SW 1271 (cell line): ENCODE data around the gene PLXNA4.

Source experiments
- DNase-seq, 2 experiments: peaks; one replicate each; lab custom pipeline; 2025; lab: John Stamatoyannopoulos, UW

Gene PLXNA4

DNA sequence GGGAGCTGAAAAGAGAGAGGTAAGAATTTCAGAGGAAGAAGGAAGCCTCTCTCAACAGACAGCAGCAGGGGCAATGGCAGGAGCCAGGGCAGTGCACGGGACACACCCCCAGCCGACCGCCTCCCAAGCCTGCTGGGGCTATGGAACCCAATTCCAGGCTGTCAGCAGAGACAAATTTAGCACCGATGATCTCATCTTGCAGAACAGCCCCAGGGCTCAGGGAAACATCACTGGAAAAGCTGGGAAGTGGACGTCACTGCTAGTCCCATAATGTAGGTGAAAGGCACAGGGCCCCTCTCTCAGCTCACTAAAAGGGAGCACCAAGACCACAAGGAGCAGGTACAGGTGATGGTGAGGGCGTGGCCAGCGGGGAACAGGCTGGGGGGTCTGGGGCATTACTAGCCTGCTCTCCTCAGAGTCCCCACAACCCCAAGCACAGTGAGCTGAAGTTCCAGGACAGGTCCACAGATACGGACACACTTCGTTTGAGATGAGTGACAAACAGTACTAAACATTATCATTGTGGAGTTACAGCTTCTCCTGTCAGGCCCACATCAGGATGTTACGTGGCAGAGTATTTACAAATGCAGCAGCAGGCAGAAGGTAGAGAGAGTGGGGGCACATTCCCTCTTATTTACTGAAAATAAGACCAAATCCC, 103.7 kb downstream of the PLXNA4 start:
- no peak for DNase-seq

DNA sequence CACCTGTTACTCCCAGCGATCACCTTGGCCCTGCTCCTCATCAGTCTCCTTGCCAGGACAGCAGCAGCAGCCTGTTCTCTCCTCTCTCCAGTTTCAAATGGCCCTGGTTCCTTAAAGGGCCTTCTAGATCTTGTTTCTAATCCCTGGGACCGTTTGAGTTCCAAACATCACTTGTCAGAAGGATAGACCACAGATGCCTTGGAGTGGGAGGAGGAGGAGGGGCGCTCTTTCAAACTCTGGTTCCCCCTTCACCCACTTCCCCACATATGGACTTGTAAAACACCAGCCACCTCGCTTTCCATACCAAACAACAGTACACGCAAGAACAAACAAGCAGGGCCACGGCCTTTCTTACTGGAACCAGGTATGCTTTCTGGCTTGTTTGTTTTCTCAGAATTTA, 104.8 kb downstream of the PLXNA4 start:
- DNase-seq = no peak

DNA sequence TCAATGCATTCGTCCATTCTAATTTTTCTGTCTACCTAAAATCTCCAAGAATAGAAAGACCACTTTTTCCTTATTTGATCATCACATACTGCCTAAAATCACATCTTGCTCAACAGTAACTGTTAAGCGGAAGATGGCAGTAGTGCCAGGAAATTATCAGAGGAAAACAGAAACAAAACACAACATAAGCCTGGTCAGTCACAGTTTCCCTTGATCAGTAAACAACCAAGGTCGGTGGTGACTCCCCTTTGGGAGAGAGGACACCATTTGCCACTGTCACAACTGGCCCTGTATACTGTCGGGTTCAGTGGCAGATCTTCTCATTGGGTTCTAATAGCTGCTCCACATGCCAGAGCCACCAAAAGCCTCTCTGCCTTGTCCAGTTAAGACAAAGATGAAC, 106.6 kb downstream of the PLXNA4 start:
- DNase-seq = no peak

DNA sequence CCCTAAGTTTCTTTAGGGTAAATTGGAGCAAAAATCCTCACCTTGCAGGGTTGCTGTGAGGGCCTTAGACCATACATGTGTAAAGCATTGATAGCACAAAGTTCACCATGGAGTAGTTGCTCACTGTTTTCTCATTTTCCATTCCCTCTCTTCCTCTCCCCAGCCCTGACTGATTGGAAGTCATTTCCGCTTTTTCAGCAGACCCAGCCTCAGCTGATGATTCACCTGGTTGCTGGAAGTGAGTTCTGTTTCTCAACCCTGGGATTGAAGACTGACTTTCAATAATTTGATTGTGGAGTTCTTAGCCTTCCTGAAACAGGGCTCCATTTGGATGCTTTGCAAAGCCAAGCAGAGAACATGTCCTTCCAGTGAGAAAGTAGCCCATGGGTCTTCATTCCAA, 107.0 kb downstream of the PLXNA4 start:
- DNase-seq = no peak

DNA sequence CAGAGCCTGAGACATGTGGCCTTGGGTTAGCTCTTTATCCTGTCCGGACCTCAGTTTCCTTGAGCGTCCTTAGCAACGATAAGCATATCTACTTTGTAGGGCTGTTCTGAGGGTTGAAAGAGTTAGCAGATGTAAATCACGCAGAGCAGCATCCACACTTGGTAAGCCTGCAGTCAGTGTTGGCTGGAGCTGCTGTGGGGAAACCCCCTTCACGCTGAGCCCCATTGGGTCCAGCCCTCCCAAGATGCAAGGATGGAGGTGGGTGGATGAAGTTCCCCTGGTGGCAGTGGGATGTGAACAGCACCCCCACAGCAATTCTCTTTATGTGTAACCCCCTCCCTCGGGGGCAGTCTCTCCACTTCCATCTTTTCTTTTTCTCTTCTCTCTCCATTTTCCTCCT, 109.9 kb downstream of the PLXNA4 start:
- no peak for DNase-seq

DNA sequence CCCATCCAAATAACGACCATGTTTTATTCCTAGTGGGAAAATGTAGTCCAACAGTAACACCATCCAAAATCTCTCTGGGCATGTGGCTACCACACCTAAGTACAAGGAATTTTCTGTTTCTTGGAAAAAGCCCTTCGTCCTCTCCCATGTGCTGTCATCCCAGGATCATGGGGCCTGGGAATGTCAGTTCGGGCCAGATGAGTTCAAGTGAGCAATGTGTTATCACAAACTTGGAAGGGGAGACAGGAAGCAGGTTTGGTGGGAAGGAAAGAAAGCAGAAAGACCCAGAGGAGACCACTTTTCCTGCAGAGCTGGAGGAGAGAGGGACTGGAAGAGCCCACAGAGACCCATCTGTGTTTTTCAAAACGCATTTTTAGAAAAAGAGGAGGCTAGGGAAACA, 110.8 kb downstream of the PLXNA4 start:
- no peak for DNase-seq

DNA sequence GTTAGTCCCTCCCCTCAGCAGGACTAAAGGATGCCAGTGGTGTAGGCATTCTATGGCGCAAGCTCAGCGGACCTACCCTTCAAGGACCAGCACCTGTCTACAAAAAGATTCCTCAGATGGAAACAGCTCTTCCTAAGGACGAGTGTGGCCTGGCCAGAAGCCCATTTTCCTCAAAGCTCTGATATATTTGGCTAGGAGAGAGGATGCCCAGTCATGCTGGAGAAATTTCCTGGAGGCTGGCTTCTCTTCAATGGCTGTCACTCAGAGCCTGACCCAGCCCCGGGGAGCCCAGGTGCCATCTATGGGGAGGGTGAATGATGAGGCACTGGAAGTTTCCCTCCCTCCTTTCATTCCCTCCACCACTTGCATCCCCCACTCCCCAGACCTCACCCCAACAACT, 111.5 kb downstream of the PLXNA4 start:
- no peak for DNase-seq

DNA sequence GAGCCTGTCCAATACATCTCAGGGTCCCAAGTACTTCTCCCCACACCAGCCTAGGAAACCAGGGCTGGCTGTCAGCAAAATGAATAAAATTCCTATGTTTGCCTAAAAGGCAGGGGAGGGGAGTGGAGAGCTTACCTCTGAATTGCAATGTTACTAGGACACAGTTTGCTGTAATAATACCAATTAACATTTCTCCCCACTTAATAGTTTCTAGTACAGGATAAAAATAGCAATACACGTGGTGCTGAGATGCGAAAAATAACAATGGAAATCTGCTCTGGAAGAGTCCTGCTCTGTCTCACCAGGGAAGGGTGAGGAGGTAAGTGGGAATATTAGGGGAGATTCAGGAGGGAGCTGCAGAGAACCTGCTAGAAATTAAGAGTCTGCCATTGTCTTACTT, 112.3 kb downstream of the PLXNA4 start:
- DNase-seq = no peak

DNA sequence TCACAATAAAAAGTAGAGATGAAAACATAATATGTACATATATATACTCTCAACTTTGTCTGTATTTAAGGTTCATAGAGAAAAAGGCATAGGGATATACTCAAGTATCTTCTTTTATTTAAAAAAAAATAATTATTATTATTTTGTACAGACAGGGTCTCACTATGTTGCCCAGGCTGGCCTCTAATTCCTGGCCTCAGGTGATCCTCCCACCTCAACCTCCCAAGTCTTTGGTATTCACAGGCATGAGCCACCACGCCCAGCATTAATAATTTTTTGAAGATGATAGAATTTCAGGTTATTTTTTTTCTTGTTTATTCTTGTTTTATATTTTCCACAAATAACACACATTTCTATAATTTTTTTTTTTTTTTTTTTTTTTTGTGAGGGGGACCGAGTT, 113.8 kb downstream of the PLXNA4 start:
- no peak for DNase-seq

DNA sequence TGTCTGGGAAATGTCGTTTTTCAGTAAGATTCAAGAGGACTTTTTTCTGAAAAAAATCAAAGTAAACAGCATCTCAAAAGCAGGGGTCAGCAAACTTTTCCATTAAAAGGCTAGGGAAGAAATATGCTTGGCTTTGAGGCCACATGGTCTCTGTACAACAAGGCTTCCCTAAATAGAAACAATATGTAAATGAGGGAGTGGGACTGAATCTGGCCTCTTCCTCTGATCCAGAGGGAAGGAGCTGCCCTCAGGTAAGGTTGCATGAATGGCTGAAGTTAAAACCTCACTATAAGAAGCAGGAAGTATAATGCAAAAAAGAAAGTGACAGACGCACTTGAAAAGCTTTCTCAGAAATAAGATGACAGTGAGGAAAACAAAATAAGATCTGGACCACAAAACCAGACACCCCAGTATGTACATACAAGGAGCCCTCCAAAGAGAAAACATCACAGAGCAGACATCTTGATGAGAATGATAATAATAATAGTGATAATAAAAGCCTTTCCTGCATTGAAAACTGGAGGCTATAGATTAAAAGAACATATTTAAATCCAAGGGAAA, 115.2 kb downstream of the PLXNA4 start:
- no peak for DNase-seq

DNA sequence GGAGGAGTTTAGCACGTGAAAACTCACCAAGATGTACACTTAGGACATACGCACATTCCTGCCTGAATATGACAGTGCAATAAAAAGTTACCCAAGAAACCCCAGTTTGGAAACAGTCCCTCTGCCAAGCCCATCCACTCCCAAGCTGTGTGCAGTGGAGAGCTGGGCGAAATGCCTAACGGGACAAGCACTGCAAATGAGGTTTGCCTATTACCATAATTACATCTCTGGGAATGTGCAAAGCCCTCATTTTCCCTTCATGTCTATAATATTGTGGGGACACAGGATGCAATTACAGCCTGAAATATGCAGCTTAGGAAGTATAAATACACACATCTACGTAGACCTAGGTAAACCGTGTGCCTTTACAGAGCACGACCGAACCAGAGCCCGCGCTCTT, 117.5 kb downstream of the PLXNA4 start:
- no peak for DNase-seq

DNA sequence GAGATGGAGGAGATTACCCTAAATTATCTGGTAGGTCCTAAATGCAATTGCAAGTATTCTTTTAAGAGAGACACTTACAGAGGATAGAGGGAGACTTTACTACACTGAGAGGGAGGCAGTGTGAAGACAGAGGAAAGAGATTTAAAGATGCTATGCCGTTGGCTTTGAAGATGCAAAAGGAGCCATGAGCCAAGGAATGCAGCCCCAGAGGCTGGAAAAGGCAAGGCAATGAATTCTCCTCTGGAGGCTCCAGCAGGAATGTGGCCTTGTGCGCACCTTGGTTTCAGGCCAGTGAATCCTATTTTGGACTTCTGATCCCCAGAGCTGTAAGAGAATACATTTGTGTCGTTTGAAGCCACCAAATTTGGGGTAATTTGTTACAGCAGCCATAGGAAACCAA, 118.6 kb downstream of the PLXNA4 start:
- DNase-seq = no peak

DNA sequence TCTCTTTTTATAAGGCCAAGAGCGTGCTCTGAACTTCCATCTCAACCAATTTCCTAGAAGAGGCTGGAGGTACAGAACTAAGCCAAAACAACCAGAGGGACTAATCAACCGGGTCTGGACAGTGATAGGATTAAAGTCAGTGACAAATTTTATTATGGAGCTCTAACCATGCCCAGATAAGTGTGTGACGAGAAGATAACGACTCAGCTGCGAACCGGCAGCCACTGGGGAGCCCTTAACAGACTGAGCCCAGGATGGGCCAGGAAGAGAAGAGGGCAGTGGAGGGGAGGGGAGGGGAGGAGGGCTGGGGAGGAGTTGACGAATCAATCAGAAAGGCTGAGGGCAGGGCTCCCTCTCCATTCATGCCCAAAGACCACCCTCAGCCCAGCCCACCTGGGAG, 119.9 kb downstream of the PLXNA4 start:
- no peak for DNase-seq

DNA sequence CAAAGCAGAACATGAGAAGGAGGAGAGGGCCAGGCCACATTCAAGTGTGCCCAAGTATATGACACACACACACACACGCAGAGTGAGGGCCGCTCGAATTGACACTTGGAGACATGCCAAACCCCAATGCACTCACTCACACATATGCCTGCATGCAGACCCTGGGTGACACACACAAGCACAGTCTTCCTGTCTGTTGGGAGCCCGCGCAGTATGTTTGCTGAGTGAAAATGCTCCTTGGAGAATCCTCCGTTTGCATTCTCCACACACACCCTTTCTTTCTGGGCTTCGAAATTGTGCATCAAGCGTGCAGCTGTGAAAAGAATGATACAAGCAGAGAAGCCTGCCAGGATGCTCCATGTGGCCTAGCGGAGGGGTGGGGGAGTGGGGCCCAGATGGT, 120.9 kb downstream of the PLXNA4 start:
- no peak for DNase-seq

DNA sequence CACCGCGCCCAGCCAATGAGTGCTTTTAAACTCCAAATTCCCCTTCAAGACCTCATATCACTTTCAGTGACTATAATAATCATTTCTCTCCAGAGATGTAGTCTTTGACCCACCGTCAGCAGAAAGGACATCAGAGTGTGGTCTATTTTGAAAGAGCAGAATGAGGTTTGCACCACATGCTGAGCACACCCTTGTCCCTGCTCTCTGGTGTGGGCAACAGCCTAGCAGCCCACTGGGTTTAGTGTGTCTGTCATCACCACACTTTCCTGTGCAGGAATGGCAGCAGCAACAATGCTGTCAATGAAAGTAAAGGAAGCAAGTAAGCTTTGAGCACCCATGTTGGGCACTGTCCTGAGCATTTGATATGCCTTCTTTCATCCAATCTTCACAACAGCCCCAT, 122.4 kb downstream of the PLXNA4 start:
- DNase-seq = no peak

DNA sequence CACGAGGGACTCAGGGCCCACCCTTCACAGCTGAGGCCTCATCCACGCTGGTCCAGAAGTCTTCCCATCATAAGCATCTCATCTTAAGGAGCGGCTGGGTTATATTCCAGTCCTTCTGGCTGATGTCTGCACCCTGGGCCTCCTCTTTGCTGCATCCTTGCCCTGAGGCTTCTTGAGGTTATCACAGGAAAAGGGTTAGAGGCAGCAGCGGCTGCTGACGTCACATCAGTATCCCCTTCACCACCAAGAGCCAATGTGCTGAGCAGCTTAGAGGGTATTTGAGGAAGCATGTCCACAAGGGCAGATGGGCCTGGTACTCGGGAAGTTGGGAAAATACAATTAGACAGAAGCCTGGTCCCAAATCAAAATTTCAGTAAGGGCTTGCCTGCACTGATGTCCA, 125.1 kb downstream of the PLXNA4 start:
- no peak for DNase-seq

DNA sequence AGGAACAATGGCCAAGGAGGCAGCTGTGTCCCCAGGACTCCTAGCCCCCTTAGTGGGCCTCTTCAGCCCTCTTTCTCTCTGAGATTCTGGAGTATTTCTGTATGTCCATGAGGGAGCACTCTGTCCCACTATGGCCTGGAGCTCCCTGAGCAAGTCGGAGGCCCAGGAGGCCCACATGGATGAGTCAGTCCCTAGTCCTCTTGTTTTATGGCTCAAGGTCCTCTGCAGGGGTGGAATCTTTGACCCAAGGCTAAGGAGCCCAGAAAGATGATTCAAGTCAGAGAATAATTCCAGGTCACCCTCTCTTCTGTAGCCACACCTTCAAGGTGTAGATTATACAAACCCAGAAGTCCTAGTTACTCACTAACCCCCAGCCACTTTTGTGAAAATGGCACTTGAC, 125.6 kb downstream of the PLXNA4 start:
- DNase-seq = no peak

DNA sequence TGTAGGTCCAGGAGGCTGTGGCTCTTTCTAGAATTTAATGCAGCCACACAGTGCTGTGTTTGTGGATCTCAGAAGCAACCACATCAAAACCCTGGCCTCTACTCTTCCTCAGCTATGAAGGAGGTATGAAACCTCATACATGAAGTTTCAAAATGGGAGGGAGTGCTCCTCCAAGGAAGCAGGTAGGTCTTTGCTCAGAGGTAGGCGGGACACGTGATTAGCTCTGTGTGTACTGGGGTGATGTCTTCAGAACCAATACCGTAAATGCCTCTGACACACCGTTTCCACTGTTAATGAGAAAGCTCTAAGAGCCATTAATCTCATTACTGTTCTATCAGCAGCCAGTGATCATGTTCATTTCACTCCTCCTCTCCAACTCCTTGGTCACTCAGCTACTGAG, 126.1 kb downstream of the PLXNA4 start:
- no peak for DNase-seq

DNA sequence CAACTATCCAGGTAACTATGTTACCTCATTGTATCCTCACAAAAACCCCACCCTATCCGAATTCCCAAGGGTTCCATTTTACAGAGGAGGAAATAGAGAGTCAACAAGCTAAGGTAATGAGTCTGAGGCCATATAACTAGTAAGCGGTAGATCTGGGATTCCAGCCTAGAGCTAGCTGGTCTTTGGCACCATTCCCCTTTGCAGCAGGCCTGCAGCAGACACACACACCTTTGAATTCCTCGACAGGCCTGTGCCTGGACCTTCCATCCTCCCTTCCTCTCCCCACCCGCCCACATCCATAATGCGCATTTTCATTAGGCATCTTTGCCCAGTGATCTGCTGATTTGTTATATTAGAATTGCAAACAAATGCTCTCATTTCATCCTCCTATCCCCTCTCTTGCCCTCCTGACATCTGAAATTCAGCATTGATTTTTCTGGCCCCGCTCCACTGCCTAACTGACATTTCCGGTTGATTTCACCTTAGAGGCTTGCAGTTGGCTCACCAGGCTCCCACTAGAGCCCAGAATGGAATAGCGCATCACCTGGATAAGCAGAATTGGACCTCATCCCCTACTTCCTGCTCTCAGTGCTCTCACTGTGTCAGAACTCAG, 129.5 kb downstream of the PLXNA4 start:
- no peak for DNase-seq

DNA sequence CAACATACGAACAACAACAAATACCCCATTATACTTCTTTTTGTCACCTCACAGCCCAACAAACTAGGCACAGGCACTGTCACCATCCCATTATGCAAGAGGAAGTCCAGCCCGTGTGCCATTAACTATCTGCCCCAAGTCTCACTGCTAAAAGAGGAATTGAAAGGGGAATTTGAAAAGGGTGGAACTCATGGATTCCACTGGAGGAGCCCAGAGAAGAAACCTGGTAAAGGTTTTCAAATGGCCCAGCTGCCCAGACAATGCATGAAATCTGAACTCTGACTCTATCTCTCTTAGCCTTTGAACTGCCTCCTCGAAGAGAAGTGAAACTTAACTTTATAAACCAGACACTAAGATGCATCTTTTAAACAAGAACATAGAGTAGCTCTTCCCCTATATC, 130.0 kb downstream of the PLXNA4 start:
- DNase-seq = no peak

DNA sequence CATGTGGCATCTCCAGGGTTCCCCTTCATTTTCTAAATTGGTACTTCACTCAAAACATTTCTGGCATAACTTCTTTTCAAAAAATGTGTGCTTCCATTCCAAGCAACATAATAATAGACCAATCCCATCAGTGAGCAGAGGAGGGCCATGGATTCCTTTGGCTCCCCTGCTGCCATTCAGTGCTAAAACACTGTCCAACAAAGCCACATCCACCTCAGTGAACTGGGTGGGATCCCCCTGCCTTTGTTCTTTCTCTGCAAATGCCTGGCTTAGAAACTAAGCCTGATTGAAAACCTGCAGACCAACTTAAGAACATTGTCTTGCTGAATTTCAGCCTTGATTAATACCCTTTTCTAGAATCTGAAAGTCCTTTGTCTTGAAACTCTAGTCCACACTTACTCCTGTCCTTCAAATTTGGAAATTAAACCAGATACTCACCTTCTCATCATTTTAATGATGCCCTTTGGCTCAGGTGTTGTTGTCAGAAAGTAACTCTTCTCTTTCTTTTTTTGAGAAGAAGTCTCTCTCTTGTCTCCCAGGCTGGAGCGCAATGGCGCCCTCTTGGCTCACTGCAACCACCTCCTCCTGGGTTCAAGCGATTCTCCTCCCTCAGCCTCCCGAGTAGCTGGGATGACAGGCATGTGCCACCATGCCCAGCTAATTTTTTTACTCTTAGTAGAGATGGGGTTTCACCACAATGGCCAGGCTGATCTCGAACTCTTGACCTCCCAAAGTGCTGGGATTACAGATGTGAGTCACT, 132.3 kb downstream of the PLXNA4 start:
- DNase-seq = no peak

DNA sequence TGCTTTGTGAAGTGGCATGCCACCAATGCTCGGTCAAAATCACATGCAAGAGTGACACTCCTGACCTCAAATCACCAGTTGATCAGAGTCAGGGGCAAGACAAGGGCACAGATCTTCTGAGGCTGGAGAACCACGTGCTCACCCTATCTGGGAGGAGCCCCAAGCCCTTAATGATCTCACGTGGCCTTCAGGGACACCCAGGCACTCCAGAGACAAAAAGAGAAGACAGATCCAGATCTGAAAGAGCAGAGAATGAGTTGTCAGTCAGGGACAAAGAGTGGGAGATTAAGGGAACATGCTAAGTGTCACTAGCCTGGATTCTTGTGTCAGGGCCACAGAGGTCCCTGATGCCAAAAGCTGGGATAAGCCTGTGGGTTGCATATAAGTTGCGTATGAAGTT, 134.3 kb downstream of the PLXNA4 start:
- no peak for DNase-seq

DNA sequence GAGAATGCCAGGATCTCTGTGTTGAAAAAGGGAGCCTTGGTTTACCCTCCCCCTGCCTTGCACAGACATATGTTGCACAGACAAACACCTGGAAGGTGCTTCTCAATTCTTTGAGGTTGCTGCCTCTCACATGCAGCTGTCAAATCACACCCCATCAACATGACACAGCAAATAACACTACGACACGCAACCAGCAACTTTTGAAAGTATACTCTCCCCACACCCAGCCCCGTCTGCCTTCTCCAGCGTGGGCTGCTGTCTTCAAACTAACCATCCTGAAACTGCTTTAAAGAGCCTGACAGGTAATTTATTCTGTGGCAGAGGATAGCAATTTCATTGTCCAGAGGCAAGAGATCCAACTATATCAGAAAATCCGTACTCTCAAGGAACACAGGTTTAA, 136.1 kb downstream of the PLXNA4 start:
- DNase-seq = no peak
